Activated naive CD4-positive, alpha-beta T cell treated with anti-CD3 and anti-CD28 coated beads for 36 hours (primary cell): Measurements from ENCODE around the gene CES3. TPM values are rescaled to one million over a fixed set of nuclear protein-coding genes. Genes with fewer than 3 reads are reported as not detected.
"Not testable (repeated sequence)": the region's sequence is repeated elsewhere in the genome, so short reads cannot be mapped to it uniquely, and the experiment has no call there.

Source experiments
- CTCF ChIA-PET: fragments of 350-600 bp; sonication (Branson Sonifier 250); formaldehyde crosslinking; loops from one replicate; lab custom pipeline; 2021; ENCODE audit warnings: antibody characterized with exemption; lab: Charles Lee
- DNase-seq: peaks from one replicate; pipeline ENCODE4 v3.0.0-alpha.2; 2020
- H3K27ac Mint-ChIP-seq: one replicate; pipeline ENCODE4 v1.8.0; 2021; ENCODE audit warnings: mild to moderate bottlenecking, mixed read lengths
- H3K27me3 Mint-ChIP-seq: one replicate; pipeline ENCODE4 v1.8.0; 2021; ENCODE audit warnings: low read depth, mixed read lengths
- H3K36me3 Mint-ChIP-seq: one replicate; pipeline ENCODE4 v1.8.0; 2021; ENCODE audit warnings: low read depth, mixed read lengths
- H3K4me1 Mint-ChIP-seq: one replicate; pipeline ENCODE4 v1.8.0; 2021; ENCODE audit warnings: low read depth, mixed read lengths
- H3K4me3 Mint-ChIP-seq: one replicate; pipeline ENCODE4 v1.8.0; 2021; ENCODE audit warnings: mild to moderate bottlenecking, moderate library complexity, mixed read lengths
- H3K9me3 Mint-ChIP-seq: one replicate; pipeline ENCODE4 v1.8.0; 2021; ENCODE audit warnings: mixed read lengths
- intact Hi-C: fragments of 100-400 bp; cut with micrococcal nuclease; formaldehyde crosslinking; loops from one replicate; pipeline ENCODE4 v1.15.1; 2023
- total RNA-seq, 2 experiments: library from RNA; stranded (reverse); gene quantifications; one replicate each; pipeline ENCODE4 v1.2.3, GENCODE V29; 2021

Gene CES3
- total RNA-seq, 2 experiments from 2014 or later = 0.17 to 0.55 TPM

DNA sequence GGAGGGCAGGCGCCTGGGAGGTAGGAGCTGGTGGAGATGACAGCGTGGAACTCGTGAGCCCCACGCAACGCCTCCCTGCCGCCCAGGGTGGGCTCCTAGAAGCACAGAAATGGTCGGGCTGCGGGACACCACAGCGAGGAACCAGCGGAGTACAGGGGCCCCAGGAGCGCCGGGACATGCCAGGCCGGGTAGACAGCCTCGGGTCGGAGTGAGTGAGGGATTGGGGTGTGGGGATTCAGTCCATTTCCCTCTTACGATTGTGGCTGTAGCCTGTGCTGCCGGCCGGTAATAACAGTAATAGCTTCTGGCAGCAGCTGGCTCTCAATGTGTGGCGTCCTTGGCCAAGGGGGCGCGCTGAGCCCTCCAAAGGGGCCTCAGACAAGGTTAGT lies 12.2 kb upstream of the CES3 start:
- Mint-ChIP-seq H3K4me3 (peak overlapping the region; percentile 81), H3K4me1 (peaks cover 17% of the 10 kb centered on the region), H3K27ac (no peak overlapping the region), H3K27me3 (peaks cover 35% of the 10 kb centered on the region), H3K36me3 (no peaks in the 10 kb centered on the region), H3K9me3 (no peaks in the 10 kb centered on the region)
- no peak for DNase-seq
- CTCF ChIA-PET = interaction anchor here (0.5 kb wide), 1 partner anchor 455 kb away, joined by 3 read pairs; no protein-coding TSS in a partner anchor
- intact Hi-C loops = no loop called here

DNA sequence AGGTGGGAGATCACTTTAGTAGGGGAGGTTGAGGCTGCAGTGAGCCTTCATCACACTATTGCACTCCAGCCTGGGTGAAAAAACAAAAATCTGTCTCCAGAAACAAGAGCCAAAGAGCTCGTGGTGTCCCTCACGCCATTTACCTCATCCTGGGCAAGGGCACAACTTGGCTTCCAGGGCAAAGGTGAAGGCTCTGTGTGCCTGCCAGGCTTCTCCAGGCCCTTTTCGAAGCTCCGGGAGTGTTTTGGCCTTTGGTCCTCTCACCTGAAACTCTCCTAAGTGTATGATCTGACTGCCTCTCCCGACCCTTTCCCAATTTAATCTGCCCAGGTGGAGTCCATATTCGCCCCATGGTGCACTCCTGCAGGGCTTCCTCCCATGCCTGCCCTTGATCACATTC lies 11.6 kb upstream of the CES3 start:
- peaks cover 38% of the 10 kb centered on the region for H3K27me3 Mint-ChIP-seq
- CTCF ChIA-PET = interaction anchor here (0.5 kb wide), 1 partner anchor 454 kb away, joined by 3 read pairs; no protein-coding TSS in a partner anchor

DNA sequence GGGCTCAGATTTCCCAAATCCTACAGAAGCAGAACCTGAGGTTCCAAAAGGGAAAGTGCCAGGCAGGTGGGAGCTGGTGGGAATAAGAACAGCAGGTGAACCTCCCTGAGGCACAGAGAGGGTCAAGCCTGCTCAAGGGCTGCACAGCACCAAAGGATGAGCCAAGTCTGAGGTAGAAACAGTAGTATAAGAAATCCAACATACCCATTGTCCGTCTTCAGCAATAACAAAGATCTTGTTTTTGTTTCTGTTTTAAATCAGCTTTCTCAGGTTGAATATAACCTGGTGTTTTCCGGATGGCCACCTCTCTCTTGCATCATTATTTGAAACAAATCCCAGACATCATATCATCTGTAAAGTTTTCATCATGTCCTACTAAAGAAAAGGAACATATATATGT lies 10.6 kb upstream of the CES3 start:
- H3K36me3 Mint-ChIP-seq = no peaks in the 10 kb centered on the region
- CTCF ChIA-PET = interaction anchor here (0.7 kb wide), 1 partner anchor 9 kb away, joined by 3 read pairs; no protein-coding TSS in a partner anchor
- H3K4me3 Mint-ChIP-seq = no peak overlapping the region
- intact Hi-C loops = loop anchor here (10.0 kb wide), 1 partner anchor 464 kb away; the partner anchor contains the start of gene ZDHHC1
- DNase-seq = no peak
- no peak overlapping the region for H3K27ac Mint-ChIP-seq
- no peaks in the 10 kb centered on the region for H3K9me3 Mint-ChIP-seq
- peaks cover 18% of the 10 kb centered on the region for H3K4me1 Mint-ChIP-seq
- H3K27me3 Mint-ChIP-seq = peaks cover 38% of the 10 kb centered on the region

More for the DNA sequence above, 11.6 kb upstream of the CES3 start:
- Mint-ChIP-seq H3K4me3 (no peak overlapping the region), H3K4me1 (peaks cover 18% of the 10 kb centered on the region), H3K27ac (no peak overlapping the region), H3K36me3 (no peaks in the 10 kb centered on the region), H3K9me3 (no peaks in the 10 kb centered on the region)
- DNase-seq = no peak
- intact Hi-C loops = no loop called here

DNA sequence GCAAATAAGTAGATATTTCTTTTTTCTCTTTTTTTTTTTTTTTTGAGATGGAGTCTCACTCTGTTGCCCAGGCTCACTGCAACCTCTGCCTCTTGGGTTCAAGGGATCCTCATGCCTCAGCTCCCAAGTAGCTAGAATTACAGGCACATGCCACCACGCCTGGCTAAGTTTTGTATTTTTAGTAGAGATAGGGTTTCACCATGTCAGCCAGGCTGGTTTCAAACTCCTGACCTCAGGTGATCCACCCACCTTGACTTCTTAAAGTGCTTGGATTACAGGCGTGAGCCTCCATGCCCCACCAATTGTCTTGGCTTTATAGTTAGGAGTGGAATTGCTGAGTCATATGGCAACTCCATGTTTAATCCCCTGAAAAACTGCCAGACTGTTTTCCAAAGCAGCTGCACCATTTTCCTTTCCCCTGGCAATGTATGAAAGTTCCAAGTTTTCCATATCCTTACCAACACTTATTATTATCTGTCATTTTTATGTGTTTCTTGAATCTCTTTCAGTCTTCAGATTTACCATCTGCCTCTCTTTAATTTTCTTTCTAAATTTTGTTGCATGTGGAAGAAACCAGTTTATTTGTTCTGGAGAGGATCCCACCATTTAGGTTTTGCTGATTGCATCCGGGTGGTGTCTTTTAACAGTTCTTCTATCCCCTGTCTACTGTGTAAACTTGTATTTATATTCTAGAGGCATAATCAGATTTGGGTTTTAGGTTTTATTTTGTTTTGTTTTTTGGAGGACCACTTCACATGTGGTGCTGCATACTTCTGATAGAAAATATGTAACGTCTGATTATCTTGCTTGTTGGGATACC lies 9.9 kb upstream of the CES3 start:
- CTCF ChIA-PET = interaction anchor here (1.6 kb wide), 1 partner anchor 10 kb away, joined by 4 read pairs; the partner anchor contains the start of gene CES3
- no peak for DNase-seq
- intact Hi-C loops = loop anchor here (10.0 kb wide), 1 partner anchor 464 kb away; the partner anchor contains the start of gene ZDHHC1
- H3K4me1 Mint-ChIP-seq = peaks cover 18% of the 10 kb centered on the region
- H3K9me3 Mint-ChIP-seq = no peaks in the 10 kb centered on the region
- H3K4me3 Mint-ChIP-seq = no peak overlapping the region
- no peak overlapping the region for H3K27ac Mint-ChIP-seq
- H3K36me3 Mint-ChIP-seq = no peaks in the 10 kb centered on the region
- peaks cover 38% of the 10 kb centered on the region for H3K27me3 Mint-ChIP-seq

DNA sequence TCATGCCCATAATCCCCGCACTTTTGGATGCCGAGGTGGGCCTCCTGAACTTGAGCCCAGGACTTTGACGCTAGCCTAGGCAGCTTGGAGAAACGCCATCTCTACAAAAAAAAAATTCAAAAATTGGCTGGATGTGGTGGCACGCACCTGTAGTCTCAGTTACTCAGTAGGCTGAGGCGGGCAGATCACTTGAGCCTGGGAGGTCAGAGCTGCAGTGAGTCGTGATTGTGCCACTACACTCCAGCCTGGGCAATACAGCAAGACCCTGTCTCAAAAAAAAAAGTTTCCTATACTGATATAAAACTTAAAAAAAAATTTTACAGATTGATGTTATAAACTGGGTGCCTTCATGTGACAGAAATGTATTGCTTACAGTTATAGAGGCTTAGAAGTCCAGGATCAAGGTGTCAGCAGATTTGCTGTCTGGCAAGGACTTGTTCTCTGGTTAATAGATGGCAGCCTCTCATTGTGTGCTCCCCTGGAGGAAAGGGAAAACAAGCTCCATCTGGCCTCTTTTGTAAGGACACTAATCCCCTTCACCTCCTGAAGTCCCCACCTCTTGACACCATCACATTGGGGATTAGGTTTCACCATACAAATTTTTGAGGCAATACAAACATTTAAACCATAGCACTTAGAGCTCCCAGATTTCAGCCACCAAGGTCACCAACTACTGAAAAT lies 8.5 kb upstream of the CES3 start:
- no peak overlapping the region for H3K27ac Mint-ChIP-seq
- no peak for DNase-seq
- peaks cover 16% of the 10 kb centered on the region for H3K4me1 Mint-ChIP-seq
- H3K9me3 Mint-ChIP-seq = no peaks in the 10 kb centered on the region
- peaks cover 38% of the 10 kb centered on the region for H3K27me3 Mint-ChIP-seq
- H3K4me3 Mint-ChIP-seq = no peak overlapping the region
- CTCF ChIA-PET = interaction anchor here (0.6 to 2.8 kb wide), 12 partner anchors 8 to 218 kb away, joined by 3 to 13 read pairs (median 4); partner anchors contain the start of genes CES3 and NOL3
- intact Hi-C loops = loop anchor here (10.0 kb wide), 1 partner anchor 462 kb away; the partner anchor contains the start of gene ZDHHC1
- no peaks in the 10 kb centered on the region for H3K36me3 Mint-ChIP-seq

DNA sequence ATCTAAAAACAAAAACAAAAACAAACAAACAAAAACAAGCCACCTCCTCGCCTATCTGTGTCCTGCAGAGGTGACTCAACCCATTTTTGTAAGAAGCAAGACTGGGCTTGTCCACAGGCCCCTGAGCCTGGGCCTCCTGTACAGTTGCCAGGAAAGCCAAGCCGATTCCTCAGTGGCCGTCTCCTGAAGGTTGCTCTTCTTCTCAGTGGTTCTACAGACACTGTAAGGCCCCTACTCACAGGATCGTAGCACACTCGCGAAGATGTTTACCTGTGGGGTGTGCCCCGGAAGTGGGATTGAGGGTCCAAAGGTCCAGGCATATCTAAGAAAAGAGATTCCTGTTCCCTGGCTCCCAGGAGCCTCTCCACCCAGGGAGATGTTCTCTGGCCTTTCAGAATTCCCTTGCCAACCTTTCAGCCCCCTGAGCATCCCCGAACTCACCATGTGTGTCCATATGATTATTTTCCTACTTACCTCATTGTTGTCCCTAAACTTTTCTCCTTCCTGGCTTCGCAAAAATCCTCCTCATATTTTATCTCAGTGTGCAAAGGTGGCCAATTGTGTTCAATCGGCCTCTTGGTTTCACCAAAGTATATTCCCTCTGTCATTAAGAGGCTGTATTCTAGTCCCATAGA lies 7.5 kb upstream of the CES3 start:
- Mint-ChIP-seq H3K9me3 (no peaks in the 10 kb centered on the region), H3K36me3 (no peaks in the 10 kb centered on the region), H3K4me3 (no peak overlapping the region), H3K4me1 (peaks cover 12% of the 10 kb centered on the region), H3K27ac (no peak overlapping the region), H3K27me3 (peaks cover 32% of the 10 kb centered on the region)
- no peak for DNase-seq
- intact Hi-C loops = loop anchor here (1.0 to 10.0 kb wide), 8 partner anchors 24 to 461 kb away; partner anchors contain the start of genes PLEKHG4 and ZDHHC1
- CTCF ChIA-PET = interaction anchor here (0.6 to 2.8 kb wide), 14 partner anchors 10 to 232 kb away, joined by 3 to 13 read pairs (median 4); partner anchors contain the start of gene NOL3

DNA sequence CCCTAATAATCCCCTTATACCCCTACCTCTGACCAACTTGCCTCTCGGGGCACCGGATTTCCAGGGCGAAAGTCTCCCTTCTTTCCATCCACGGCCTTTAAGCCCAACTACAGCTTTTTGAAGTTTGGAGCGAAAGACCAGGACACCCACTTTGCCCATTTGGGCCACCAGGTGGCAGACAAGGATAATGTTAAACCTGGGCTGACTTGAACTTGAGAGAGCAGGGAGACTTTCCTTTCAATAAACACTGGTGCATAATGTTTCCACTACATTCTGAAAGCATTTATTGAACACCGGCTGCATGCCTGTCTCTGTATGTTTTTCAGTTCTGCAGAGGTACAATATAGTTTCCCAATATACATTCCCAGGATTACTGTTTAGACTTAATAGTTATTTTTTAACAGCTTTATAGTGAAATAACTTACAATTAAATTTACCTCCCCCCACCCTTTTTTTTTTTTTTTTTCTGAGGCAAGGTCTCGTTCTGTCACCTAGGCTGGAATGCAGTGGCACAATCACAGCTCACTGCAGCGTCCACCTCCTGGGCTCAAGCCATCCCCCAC lies 6.9 kb upstream of the CES3 start:
- H3K4me3 Mint-ChIP-seq = no peak overlapping the region

DNA sequence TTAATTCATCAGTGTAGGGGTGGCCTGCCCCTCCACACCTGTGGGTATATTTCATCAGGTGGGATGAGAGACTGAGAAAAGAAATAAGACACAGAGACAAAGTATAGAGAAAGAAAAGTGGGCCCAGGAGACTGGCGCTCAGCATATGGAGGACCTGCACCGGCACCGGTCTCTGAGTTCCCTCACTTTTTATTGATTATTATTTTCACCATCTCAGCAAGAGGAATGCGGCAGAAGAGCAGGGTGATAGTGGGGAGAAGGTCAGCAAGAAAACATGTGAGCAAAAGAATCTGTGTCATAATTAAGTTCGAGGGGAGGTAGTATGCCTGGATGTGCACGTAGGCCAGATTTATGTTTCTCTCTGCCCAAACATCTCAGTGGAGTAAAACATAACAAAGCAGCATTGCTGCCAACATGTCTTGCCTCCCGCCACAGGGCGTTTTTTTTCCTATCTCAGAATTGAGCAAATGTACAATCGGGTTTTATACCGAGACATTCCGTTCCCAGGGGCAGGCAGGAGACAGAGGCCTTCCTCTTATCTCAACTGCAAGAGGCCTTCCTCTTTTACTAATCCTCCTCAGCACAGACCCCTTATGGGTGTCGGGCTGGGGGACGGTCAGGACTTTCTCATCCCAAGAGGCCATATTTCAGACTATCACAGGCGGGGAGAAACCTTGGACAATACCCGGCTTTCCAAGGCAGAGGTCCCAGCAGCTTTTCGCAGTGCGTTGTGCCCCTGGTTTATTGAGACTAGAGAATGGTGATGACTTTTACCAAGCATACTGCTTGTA lies 5.5 kb upstream of the CES3 start:
- not testable (repeated sequence) for H3K4me3 Mint-ChIP-seq, DNase-seq, H3K9me3 Mint-ChIP-seq, H3K27ac Mint-ChIP-seq, H3K36me3 Mint-ChIP-seq
- intact Hi-C loops = loop anchor here (2.0 to 10.0 kb wide), 3 partner anchors 61 to 459 kb away; partner anchors contain the start of genes PLEKHG4 and ZDHHC1
- Mint-ChIP-seq H3K4me1 (peaks cover 13% of the 10 kb centered on the region), H3K27me3 (peaks cover 15% of the 10 kb centered on the region)
- CTCF ChIA-PET = interaction anchor here (0.6 to 2.1 kb wide), 3 partner anchors 16 to 198 kb away, joined by 3 to 5 read pairs (median 4); no protein-coding TSS in a partner anchor

More for the DNA sequence above, 6.9 kb upstream of the CES3 start:
- Mint-ChIP-seq H3K27me3 (peaks cover 27% of the 10 kb centered on the region), H3K9me3 (no peaks in the 10 kb centered on the region), H3K27ac (no peak overlapping the region), H3K36me3 (no peaks in the 10 kb centered on the region), H3K4me1 (peaks cover 14% of the 10 kb centered on the region)
- DNase-seq = peak; percentile 90
- intact Hi-C loops = loop anchor here (1.0 to 10.0 kb wide), 8 partner anchors 23 to 461 kb away; partner anchors contain the start of genes PLEKHG4 and ZDHHC1
- CTCF ChIA-PET = interaction anchor here (0.6 to 2.8 kb wide), 13 partner anchors 9 to 1309 kb away, joined by 3 to 13 read pairs (median 4); no protein-coding TSS in a partner anchor

DNA sequence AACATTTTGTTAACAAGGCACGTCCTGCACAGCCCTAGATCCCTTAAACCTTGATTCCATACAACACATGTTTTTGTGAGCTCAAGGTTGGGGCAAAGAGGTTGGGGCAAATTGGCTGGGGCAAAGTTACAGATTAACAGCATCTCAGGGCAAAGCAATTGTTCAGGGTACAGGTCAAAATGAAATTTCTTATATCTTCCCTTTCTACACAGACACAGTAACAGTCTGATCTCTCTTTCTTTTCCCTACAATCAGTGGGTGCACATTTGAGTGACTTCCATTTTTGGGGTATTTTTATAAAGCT lies 5.0 kb upstream of the CES3 start:
- H3K9me3 Mint-ChIP-seq, H3K36me3 Mint-ChIP-seq, DNase-seq, H3K27ac Mint-ChIP-seq, H3K4me3 Mint-ChIP-seq: not testable (repeated sequence)
- Mint-ChIP-seq H3K27me3 (peaks cover 14% of the 10 kb centered on the region), H3K4me1 (peaks cover 12% of the 10 kb centered on the region)
- intact Hi-C loops = loop anchor here (10.0 kb wide), 1 partner anchor 459 kb away; the partner anchor contains the start of gene ZDHHC1
- CTCF ChIA-PET = interaction anchor here (0.6 to 2.1 kb wide), 4 partner anchors 16 to 198 kb away, joined by 3 to 5 read pairs (median 4); partner anchors contain the start of gene B3GNT9

DNA sequence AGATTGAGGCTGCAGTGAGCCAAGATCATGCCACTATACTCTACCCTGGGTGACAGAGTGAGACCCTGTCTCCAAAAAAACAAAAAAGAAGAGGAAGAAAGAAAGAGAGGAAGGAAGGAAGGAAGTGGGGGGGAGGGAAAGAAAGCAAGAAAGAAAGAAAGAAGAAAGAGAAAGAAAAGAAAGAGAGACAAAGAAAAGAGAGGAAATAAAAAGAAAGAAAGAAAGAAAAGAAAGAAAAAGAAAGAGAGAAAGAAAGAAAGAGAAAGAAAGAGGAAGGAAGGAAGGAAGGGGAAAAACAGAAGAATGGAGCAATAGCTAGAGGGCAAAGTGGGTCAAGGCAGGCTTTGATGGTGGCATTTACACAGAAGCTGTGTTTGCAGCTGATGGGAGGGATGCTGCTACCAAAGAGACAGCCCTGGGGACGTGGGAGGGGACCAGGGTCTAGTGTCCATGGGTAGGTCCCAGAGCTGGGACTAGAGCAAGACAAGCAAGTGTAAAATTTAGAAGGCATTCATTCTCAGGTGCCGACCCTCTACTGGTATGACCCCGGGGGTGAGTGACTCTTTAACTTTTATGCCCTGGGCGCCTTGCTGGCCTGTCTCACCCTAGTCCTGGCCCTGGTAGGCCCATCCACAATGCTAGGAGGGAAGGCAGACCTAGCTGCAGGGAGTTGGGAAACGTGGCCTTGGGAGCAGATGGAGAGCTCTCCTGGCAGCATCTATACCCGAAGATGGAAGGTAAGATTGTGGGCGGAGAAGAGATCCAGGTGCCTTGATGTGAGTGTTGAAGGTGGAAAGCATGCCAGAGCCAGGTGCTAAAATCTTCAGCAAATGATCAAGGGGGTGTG lies 2.0 kb upstream of the CES3 start:
- Mint-ChIP-seq H3K27me3 (no peaks in the 10 kb centered on the region), H3K4me3 (no peak overlapping the region), H3K4me1 (peaks cover 19% of the 10 kb centered on the region), H3K27ac (no peak overlapping the region), H3K36me3 (no peaks in the 10 kb centered on the region), H3K9me3 (no peaks in the 10 kb centered on the region)
- no peak for DNase-seq
- intact Hi-C loops = loop anchor here (10.0 kb wide), 1 partner anchor 456 kb away; the partner anchor contains the start of gene ZDHHC1
- CTCF ChIA-PET = interaction anchor here (0.6 to 3.1 kb wide), 12 partner anchors 9 to 224 kb away, joined by 3 to 13 read pairs (median 4); partner anchors contain the start of genes FBXL8 and MATCAP1
